UCSD-AML1 (cell line): ENCODE results near the gene MUSTN1.

Experiments
- DNase-seq: peaks from one replicate; lab custom pipeline; 2025; ENCODE audit not compliant: unreplicated experiment; lab: John Stamatoyannopoulos, UW

MUSTN1 gene

GRCh38 chr3:52787672-52788625 is 46.9 kb downstream of the MUSTN1 start:
- no peak for DNase-seq

- no peak for DNase-seq
Observed at GRCh38 chr3:52787246-52787645, 47.6 kb downstream of the MUSTN1 start.

GRCh38 chr3:52786330-52787215 is 48.2 kb downstream of the MUSTN1 start:
- no peak for DNase-seq

- DNase-seq, result no peak
Observed at GRCh38 chr3:52784931-52785590, 49.8 kb downstream of the MUSTN1 start.

- no peak for DNase-seq
Observed at GRCh38 chr3:52784021-52784621, 50.7 kb downstream of the MUSTN1 start.

GRCh38 chr3:52783211-52783555 is 51.6 kb downstream of the MUSTN1 start:
- no peak for DNase-seq
